NCI-H82 (cell line): ENCODE measurements around the gene FBXW12.
"Not testable (repeated sequence)": the region's sequence is repeated elsewhere in the genome, so short reads cannot be mapped to it uniquely, and the experiment has no call there.

Experiments used
- DNase-seq: peaks from one replicate; lab custom pipeline; 2025; lab: John Stamatoyannopoulos, UW

Gene FBXW12, protein sequence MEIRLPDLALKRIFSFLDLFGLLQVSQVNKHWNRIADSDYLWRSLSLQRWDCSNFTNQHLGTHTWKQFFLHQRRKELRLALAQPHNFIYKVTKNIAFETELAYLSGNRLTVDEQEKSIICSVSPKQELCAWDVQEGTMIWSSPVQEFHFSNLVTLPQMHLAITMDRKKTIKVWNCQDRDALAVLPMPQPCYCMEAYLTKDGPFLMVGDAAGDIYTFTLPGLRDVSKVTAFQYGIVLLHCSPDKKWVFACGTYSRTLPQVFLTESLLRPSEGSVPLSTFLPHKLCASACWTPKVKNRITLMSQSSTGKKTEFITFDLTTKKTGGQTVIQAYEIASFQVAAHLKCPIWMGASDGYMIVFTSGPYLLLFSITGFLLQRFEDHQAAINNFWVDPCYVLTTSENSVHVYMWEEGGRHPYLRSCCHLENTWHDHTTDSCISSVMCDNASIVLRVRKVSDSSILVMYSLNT

DNA sequence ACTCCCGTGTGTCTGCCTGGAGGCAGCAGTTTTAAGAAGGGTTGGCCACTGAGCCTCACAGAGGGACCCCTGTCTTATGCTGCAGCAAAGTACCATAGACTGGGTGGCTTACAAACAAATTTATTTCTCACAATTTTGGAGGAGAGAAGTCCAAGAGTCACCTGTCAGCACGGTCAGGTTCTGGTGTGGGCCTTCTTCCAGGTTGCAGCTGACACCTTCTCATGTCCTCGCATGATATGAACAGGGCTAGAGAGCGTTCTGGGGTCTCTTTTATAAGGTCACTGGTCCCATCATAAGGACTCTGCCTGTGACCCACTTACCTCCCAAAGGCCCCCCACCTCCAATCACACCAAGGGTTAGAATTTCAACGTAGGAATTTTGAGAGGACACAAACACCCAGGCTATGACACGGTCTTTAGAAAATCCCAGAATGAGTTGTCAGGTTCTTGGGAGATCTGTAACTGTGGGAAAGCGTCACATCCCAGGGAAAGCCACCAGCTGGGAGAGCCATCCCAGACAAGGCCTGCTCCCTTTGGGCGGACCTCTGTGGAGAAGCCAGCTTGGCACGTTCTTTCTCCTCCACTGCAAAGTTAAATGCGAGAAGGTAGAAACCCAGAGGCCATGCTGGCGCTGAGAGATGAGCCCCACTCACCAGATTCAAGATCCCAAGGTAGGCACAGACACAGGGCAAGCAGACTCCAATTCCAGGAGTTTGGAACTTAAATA is at the start of gene FBXW12:
FBXW12 (plus strand) TSS at position 569 of the 726 bp plus-strand sequence. CDS start 549 bp downstream, outside the sequence.
- DNase-seq, result no peak

DNA sequence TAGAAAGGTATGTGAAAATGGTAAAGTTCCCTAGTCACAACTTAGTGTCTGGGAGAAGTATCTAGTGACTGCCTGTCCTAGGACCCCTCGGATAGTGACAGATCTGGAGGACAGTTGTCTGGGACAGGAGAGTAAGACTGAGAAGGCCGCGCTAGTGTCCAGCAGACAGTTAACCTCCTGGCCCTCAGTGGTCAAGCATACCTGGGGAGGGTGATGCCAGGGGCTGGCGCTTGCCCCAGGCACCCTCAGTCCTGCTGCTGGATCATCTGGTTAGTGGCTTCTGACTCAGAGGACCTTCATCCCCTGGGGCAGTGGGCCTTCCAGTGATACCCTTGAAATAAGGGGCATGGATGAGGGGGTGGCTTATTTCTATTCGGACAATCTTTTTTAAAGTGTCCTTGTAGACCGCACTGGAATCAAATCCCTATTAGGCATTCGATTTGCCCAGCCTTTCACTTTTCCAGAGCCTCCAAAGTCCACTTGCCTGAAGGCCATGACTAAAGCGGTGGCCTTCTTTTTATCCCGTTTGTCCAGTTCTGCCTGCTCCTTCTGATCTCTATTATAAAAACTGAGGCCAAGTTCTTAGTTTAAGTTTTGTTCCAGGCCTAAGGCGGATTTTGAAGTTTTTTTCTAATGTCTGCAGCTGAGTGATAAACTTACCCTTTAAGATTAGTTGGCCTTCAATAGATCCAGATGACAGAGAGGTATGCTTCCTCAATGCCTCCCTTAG is 40.1 kb upstream of the FBXW12 start:
- not testable (repeated sequence) for DNase-seq

DNA sequence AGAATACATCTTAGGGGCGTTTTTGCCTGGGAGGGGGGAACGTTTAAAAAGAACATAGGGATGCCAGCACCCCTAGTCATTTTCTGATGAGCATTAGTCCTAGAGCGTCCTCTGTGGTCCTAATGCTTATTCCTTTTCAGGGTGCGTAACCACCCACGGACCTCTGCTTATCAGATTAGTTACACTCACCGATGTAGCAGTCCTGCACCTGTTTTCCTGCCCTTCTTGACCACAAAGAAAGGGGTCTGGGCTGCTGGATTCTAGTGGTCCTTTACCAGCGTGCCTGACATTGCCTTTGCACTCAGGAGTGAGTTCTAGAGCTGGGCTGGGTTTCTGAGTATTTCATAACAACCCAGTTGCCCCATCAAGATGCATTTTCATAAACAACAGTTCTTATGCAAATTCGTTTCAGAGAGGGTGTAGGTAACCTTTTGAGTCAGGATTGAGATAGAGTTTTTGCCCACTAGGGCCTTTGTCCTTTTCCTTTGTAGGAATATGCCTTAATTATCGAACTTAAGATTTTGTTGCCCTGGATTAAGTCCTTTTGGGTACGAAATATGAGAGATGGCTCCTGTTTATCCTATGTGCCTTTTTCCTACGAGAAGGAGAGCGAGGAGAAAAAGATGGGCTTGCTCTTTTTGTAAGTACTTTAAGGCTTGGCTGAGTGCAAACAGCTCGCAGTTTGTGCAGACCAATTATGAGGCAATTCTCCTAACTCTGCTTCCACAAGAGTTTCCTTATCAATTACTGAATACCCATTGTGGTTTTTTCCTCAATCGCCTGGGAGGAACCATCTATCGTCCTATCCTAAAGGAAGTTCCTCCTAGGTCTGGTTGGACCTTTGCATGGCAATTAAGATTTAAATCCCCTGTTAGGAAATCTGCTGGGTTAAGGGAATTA is 38.4 kb upstream of the FBXW12 start, which contains the start of gene SPINK8:
SPINK8 (minus strand) TSS at position 316 of the 900 bp plus-strand sequence. CDS start 5,320 bp downstream, outside the sequence.
- not testable (repeated sequence) for DNase-seq

DNA sequence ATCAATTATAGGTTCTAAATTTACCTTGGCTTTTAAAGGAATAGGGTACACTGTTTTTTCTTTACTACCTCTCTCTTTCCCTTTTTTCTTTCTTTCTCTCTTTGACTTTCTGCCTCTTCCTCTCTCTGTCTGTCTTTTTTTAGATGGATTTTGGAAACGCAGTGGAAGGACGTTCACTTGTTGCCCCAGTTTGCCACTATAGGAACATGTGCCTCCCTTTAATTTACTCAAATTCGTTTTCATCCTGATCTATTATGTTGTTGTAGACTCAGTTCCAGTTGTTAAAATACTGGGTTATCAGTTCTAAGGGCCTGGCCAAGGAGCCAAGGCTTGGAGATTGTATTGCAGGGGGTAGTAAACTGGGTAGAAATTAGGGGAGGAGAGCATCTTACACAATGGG is 37.4 kb upstream of the FBXW12 start:
- no peak for DNase-seq

DNA sequence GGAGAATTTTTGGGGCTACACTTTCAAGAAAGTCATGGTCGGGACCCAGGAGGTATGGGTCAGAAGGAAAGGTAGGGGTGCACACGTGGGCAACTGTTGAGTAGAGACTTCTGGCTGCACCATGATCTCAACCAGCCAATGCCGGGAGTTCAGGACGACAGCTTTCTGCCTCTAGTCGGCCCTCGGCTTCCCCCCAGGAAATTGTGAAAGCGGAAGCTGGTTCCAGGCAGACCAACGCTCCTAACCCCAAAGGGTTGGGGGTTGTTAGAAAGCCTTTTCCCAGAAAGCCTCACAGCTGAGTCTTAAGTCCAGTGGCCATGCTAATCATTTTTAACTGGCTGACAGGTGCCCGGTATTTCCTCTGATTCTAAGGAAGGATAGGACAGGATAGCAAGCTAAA is 36.7 kb upstream of the FBXW12 start:
- DNase-seq, result not testable (repeated sequence)

DNA sequence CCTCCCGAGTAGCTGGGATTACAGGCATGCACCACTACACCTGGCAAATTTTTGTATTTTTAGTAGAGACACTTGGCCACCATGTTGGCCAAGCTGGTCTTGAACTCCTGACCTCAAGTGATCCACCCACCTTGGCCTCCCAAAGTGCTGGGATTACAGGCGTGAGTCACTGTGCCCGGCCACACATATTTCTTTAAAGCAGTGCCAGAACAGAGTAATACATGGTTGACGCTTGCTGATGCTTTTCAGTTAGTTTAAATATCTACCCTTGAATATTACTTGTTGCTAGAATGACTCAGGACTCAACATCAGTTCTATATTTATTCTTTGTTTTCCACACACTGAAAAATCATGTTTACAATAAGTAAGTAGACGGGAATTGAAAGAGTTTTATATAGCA is 34.5 kb upstream of the FBXW12 start:
- DNase-seq, result not testable (repeated sequence)

DNA sequence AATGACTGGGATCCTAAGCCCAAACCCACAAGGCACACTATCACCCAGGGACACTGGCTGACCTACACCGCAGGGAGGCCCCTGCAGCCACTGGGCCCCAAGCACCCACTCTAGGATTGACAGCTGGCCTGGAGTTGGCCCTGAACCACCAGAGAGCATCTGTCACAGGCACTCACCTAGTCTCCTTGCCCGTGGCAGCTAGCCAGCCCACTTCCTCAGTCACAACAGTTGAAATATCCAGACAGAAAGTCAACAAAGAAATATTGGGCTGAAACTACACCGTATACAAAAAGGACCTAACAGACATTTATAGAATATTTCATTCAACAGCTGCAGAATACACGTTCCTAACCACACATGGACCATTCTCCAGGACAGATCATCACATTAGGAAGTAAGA is 33.4 kb upstream of the FBXW12 start:
- no peak for DNase-seq

DNA sequence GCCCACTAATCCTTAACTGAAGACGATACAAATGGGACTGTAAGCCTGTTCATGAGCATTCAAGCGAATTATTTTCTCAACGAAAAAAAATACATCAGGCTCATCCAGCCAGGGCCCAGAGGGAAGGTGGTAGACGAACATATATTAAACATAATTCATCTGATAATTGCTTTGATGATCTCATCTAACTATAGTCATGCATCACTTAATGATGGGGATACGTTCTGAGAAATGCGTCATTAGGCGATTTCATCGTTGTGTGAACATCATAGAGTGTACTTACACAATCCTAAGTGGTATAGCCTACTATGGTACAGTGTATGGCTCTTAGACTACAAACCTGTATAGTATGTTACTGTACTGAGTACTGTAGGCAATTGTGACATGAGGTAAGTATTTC is 28.6 kb upstream of the FBXW12 start:
- no peak for DNase-seq

DNA sequence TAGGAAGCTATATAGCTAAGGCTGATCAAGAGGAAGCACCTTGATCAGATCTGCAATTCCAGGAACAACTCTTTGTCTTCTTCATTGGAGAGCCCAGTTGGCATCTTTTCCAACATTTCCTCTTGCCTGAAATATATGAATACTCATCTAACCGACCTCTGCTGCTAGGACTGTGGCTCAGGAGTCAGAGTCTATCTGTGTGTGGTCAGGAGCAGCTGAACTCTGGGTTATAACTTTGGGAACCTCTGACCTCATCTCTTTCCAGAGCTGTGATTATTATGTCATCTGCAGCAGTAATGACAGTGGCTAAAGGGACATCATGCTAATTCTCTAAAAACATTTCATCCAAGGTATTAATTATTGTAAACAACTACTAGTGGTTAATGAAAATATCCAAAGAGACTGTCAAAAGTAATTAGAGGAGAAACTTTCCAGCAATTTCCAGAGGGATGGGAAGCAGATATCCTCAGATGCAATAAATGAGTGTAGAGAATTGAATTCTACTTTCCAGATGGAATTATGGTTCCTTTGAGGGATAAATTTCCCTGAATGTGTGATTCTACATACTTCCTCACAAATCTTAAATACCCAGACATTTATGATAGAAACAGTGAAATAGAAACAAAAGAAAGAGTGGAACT is 27.0 kb upstream of the FBXW12 start:
- DNase-seq, result no peak

DNA sequence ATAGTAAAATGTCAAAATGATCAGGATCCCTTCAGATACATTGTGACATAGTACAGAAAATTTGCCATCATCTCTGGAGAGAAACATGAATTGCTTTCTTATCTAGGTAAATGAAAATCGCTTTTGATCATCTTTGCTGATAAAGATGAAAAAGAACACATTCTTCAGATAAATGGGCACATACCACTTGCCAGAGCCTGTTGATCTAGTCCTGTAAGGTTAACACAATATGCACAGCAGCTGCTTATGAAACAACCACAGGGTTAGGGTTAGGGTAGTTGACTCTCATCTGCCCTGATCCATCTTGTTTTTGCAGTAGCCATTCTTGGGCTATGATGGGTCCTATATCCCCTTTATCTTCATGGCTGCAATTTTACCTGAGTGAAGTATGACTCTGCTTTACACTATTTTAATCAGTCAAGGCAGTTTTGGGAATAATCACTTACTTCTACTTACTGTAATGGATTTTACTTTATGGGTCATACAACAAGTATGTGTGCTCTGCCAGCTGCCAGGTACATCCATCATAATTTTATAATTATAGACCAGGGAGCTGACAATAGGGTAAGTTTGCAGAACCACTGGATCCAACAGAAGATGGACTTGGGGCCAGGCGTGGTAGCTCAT is 26.0 kb upstream of the FBXW12 start:
- no peak for DNase-seq

DNA sequence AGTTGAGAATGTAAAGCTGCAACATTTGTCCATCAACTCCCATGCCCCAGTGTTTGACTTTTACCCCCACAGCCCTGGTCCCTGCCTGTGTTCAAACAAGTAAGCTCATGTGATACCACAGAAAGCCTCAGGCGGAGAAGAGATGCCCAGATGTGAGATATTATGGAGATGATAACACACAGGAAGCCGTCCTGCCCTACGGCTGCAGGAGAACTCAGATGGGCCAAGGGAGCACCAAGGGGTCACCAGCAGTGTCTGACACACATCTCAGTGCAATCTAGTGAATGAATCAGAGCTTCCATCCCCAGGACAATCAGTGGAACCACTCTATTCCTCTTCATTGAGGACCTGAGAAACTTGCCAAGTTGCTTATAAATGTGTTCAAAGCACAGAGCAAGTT is 24.5 kb upstream of the FBXW12 start:
- no peak for DNase-seq

DNA sequence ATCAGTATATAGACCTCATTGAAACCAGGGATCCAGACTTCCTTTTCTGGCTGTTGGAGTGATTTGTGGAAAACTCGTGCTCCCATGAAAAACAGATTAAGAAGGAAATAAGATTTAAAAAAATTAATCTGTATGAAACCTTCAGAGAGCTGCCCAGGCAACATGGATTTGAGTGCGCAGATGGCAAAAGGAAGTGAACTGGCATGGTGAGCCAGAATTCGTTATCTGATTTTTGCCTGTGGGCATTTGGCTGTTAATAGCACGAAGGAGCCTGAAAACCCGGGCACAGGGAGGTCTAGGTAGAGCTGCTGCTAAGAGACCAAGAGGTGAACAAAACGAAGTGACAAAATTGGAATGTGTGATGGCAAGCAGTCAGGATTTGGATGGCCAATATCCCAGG is 19.5 kb upstream of the FBXW12 start:
- no peak for DNase-seq

DNA sequence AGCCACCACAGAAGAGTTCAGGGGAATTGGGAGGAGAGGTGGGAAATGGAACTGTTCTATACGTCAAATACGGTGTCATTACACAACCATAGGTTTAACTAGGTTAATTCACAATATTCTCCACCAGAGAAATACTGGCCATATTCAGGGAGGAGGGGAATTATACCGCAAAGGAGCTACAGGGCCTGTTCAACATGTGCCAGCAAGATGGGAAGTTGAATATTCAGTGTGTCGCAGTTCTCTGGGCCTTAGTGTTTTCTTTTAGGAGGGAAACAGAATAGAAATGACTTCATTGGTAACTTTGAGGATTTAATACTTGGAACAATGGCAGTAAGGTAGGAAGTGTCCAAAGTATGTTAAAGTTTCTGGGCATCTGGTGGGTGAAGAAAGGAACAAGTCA is 18.0 kb upstream of the FBXW12 start:
- DNase-seq, result no peak

DNA sequence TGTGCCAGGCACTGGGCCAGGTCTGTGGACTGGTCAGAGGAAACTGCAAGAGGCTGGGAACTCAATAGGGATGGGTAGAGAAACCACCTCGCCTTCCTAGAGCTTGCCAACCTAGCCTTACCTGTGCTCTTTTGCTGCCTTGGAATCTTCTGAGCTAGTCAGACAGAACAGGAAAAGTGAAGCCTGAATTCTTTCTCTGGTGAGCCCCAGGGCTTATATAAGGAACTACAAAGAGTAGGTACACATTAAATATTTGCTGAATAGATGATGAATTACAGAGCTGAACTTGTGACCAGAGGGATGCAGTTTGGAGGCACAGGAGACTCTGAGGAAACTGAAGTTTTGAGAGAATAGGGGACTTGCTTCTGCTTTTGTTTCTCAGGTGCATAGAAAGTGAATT is 15.6 kb upstream of the FBXW12 start:
- DNase-seq, result no peak

DNA sequence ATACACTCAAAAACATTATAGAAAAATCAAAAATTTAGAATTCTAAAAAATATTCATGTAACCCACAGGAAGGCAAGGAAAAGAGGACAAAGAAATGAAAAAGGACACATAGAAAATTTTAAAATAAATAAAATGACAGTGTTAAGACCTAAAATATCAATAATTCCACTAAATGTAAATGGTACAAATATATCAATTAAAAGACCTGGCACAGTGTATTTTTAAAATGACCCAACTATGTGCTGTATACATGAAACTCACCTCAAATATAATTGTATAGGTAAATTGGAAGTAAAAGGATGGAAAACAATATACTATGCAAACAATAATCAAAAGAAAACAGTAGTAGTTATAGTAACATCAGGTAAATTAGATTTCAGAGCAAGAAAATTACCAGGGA is 10.1 kb upstream of the FBXW12 start:
- DNase-seq, result no peak

DNA sequence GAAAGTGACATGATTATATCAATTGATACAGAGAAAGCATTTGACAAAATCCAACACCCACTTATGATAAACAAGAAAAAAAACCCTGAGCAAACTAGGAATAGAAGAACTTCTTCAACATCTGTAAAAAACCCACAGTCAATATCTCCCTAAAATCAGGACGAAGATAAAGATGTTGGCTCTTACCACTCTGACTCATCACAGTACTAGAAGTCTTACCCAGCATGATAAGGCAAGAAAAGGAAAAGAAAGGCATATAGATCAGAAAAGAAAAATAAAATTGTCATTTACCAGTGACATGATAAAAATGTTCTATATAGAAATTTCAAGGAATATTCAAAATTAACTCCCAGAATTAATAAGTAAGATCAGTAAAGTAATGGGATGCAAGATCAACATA is 7.2 kb upstream of the FBXW12 start:
- DNase-seq, result no peak

DNA sequence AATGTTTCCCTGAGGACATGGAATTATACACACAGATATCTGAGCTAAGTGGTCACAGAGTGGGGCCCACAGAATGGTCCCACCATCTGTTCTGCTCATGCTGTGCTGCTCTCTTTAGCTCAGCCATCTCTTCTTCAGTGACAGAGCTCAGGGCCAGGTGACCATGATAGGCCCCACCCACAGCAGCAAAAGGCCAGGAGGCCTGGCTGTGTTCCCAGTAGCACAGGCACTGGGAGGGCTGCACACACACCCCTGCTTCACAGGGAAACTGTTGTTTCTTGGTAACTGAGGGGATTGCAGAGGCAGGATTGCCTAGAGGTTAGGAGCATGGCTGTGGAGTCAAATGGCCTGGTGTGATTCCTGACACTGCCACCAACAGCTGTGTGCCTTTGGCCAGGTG is 4.8 kb upstream of the FBXW12 start:
- peak; percentile 77 for DNase-seq

DNA sequence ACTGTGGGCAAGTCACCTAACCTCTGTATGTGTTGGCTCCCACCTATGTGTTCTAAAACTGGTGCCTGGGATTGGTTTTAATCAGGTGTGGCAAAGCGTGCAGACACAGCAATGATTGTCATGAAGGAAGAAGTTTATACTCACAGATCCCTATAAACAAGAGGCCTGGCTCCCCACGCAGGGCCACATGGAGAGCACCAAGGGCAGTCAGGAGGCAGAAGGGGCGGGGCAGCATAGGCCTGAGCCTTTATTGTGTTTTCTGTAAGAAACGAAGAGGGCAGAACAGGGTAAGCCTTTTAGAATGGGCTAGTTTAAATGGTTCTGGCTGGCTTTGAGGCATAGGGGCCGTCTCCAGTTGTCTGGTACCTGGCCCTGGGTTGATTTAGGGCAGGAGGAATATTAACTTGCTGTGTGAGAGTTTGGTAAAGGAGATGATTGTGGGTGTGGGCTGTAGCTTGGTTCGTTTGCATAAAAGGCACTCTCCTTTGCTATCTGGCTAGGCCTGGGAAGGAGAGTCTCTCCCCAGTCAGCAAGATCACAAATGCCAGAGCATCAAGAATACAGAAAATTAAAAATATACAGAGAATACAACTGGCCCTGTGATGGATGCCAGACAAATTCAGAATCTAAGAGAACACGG is 2.2 kb upstream of the FBXW12 start:
- DNase-seq, result no peak

DNA sequence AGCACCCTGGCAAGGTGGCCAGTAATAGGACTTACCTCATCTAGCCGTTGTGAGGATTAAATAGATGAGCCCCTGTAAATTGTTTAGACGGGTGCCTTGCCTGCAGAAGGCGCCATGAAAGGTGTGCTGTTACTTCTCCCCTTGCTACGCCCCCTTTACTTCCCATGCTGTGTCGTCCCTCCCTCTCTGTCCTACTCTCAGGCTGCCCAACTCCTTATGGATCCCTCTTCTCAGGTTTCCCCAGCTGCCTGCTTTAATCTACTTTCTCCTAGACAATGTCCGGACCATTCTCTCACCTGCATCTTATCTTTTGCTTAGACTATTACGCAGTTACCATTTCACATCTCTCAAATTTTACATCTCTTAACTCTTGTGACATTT is 1.7 kb upstream of the FBXW12 start:
- peak; percentile 29 for DNase-seq

DNA sequence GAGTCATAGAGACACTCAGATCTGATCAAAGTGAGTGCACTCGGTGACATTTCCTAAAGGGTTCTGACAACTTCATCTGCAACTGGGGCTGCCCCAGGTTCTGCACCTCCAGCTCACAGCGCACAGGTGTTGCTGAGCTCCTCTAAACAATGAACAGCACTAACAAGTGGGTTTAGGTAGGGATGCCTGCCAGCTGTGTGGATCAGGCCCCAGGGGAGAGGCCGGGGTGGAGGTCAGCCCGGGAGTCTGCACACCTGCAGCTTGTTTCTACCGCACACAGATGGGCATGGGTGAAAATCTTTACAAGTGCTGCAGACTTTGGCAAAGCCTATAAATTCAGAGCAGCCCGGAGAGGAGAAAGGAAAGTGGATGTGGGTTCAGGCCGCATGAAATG is 355 bp downstream of the FBXW12 start:
- DNase-seq, result no peak
